ENCODE results near the gene AFG1L.
A peak's percentile ranks its signal among the peaks of the same experiment; 100 is the strongest.
"Not testable (repeated sequence)": the region's sequence is repeated elsewhere in the genome, so short reads cannot be mapped to it uniquely, and the experiment has no call there.

Gene AFG1L

DNA sequence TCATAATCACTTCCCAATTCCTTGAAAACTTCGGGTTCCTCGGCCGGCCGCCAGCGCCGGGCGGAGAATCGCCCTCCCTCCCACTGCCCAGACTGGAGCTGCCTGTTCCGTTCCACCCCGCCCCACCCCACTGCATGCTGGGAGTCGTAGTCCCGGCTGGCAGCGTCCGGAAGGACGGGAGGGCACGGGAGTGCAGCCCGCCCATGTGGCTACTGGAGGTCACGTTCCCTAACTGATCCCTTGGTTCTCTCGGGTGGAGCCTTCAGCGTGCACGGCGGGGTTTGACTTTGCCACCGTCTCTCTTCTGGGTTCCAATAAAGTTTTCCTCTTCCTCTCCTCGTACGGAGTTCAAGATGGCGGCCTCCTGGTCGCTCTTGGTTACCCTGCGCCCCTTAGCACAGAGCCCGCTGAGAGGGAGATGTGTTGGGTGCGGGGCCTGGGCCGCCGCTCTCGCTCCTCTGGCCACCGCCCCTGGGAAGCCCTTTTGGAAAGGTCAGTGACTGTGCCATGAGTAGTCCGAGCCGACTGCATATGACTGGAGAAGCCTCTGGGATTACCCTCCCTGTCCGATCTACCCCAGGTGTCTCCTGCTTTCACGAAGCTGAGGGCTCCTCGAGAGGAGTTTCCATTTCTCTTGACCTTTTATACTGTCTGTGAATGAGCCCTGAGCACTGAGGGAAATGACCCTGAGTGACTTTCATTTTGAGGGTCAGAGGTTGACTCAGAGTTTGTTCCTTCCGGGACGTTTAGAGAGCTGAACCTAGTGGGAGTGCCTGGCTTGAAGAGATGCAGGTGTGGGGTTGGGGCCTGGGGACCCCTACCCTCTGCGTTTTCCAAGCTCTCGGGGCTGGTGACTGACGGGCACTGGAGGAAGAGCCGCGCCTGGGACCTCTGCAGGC is at the start of gene AFG1L:
TSS of gene AFG1L (plus strand) at position 328 of the 899 bp plus-strand sequence. CDS start at position 354, 26 bp downstream.
- peak; percentile 93 for DNase-seq

DNA sequence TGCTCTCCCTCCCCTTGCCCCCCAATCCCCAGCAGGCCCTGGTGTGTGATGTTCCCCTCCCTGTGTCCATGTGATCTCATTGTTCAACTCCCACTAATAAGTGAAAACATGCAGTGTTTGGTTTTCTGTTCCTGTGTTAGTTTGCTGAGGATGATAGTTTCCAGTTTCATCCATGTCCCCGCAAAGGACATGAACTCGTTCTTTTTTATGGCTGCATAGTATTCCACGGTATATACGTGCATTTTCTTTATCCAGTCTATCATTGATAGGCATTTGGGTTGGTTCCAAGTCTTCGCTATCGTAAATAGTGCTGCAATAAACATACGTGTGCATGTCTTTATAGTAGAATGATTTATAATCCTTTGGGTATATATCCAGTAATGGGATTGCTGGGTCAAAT is 49.8 kb upstream of the AFG1L start:
- not testable (repeated sequence) for DNase-seq

GRCh38 chr6:108247965-108248536 is 46.8 kb upstream of the AFG1L start:
- DNase-seq = no peak

GRCh38 chr6:108250240-108250866 is 44.5 kb upstream of the AFG1L start:
- no peak for DNase-seq

DNA sequence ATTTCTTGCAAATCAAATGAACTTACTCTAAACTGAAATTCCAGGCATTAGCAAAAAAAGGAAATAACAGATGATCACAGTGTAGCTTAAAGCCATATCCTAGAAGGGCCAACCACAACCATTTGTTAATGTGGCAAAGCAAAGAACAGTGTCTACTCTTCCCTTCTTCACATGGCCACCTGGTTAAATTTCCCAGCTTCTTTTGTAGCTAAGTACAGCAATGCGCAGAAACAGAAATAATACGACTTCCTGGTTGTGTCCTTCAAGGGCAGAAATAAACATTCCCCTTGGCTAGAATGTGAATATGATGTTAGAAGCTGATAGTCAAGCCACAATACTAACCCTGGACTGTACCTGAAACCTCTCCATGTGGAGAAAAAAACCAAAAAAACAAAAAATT is 43.6 kb upstream of the AFG1L start:
- no peak for DNase-seq

DNA sequence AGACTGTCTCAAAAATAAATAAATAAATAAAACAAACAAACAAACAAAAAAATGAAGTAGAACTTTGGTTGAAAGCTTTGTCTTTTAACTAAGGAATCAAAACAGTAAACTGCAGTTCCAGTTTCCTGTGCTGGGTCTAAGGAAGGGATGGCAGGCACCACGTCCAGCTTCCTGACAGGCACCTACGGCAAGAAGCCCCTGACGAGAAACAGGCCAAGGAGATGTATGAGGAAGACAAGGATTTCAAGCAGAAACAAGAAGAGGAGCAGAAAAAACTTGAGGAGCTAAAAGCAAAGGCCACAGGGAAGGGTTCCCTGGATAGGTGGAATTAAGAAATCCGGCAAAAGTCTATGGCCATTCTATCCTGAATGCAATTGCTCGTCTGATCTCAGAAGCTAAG is 42.8 kb upstream of the AFG1L start:
- DNase-seq = no peak

- DNase-seq = no peak
These were observed 41.6 kb upstream of the AFG1L start for GRCh38 chr6:108253241-108253640.

- no peak for DNase-seq
These were observed 40.1 kb upstream of the AFG1L start for GRCh38 chr6:108254433-108255410.

- DNase-seq = no peak
These were observed 34.6 kb upstream of the AFG1L start for GRCh38 chr6:108260126-108260808.

DNA sequence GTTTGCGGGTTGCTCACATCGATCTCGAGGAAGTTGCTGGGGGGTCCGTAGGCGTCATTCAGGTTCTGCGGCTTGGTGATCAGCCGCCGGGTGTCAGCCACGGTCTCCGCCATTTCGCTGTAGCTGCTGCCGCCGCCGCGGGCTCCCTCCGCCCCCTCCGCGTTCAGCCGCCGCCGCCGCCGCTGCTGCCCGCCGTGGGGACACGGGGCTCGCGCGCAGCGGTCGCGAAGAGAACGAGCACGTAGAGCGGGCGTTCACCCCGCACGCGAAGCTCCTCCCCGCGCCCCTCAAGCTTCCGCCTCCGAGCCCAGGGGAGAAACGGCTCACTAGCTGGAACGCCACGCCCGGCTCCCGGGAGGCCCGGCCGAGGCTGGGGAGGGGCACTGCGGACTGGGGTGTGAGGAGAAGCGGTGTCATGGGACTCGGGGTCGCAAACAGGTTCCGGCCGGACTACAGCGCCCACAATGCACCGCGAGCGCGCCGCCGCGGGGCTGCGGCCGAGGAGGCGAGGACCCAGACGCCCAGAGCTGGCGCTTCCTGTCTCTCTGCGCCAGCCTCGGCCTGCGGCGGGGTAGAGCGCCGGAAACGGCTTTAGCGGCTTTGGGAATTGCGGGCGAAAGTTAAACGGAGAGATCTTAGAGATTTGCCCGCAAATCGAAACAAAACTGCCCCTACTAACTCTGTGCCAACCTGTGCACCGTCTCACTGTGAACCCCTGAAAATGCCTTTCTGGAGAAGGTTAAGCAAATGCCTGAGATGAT is 33.9 kb upstream of the AFG1L start, which contains the start of gene SNX3:
TSS of gene SNX3 (minus strand) at position 232 of the 761 bp plus-strand sequence. CDS start at position 113, 119 bp downstream.
- DNase-seq = peak; percentile 94

DNA sequence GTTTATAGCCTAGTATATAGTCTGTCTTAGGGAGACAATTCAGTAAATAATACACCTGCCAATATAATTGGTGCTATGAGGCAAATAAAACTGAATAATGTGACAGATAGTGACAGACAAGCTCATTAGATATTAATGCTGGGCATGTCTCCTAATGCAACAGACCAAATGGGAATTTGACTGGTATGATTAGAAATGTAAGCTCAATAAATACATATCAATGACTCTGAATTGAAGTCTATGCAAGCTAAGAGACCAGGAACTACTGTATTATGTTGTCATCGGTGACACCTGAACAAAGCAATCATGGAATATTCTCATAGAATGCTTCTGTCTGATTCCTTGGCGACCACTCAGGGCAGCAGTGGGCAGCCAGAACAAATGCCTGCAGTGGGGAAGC is 31.5 kb upstream of the AFG1L start:
- DNase-seq = no peak

GRCh38 chr6:108268845-108269244 is 26.0 kb upstream of the AFG1L start:
- DNase-seq = no peak

GRCh38 chr6:108269955-108270354 is 24.9 kb upstream of the AFG1L start:
- not testable (repeated sequence) for DNase-seq

DNA sequence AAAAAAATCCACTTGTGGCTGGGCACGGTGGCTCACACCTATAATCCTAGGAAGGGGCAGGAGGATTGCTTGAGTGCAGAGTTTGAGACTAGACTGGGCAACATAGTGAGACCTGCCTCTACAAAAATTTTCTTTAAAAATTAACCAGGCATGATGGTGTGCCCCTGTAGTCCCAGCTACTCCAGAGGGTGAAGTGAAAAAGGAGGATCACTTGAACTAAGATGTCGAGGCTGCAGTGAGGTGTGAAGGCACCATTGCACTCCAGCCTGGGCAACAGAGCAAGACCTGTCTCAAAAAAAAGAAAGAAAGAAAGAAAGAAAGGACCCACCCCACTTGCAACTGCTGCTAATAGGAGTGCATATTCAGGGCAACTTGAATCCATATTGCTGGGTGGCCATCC is 20.3 kb upstream of the AFG1L start:
- DNase-seq = no peak

- DNase-seq = no peak
These were observed 18.9 kb upstream of the AFG1L start for GRCh38 chr6:108275976-108276375.

- no peak for DNase-seq
These were observed 17.6 kb upstream of the AFG1L start for GRCh38 chr6:108277295-108277694.

DNA sequence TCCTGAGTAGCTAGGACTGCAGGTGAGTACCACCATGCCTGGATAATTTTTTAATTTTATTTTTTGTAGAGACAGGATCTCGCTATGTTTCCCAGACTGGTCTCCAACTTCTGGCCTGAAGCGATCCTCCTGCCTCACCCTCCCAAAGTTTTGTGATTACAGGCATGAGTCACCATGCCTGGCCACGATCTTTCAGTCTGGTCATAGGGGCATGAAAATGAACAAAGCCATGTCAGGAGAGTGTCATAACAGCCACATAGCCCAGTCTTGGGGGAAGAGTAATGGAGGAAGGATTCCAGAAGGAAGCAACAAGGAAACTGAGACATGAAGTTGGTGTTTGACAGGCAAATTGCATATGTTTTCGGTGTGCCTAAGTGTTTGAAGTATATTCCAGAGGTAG is 17.0 kb upstream of the AFG1L start:
- DNase-seq = no peak

- no peak for DNase-seq
These were observed 9.5 kb upstream of the AFG1L start for GRCh38 chr6:108285381-108285780.

GRCh38 chr6:108286366-108286765 is 8.5 kb upstream of the AFG1L start:
- no peak for DNase-seq

DNA sequence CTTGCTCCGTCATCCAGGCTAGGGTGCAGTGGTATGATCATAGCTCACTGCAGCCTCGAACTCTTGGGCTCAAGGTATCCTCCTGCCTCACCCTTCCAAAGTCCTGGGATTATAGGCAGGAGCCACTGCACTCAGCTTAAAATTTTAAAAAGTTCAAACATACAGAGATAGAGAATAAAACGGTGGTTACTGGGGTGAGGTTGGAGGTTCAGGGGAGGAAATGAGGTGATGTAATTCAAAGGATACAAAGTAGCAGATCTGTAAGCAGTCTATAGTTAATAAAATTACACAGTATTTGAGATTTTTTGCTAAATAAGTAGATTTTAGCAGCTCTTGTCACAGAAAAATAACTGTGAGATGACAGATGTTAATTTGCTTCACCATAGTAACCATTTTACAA is 7.5 kb upstream of the AFG1L start:
- no peak for DNase-seq

- no peak for DNase-seq
These were observed 6.1 kb upstream of the AFG1L start for GRCh38 chr6:108288742-108289141.
